DND-41 (cell line): ENCODE measurements around the gene CMTM2.

Experiments
- EZH2 ChIP-seq: IDR thresholded peaks from 3 replicates; pipeline ENCODE4 v1.6.1; 2012; ENCODE audit warnings: borderline replicate concordance, low read depth, mild to moderate bottlenecking, moderate library complexity, low read length, inconsistent platforms; ENCODE audit not compliant: severe bottlenecking
- TF ChIP-seq, protein P1 (sequence below): IDR thresholded peaks from 2 replicates; pipeline ENCODE4 v1.5.1; 2012; ENCODE audit warnings: borderline replicate concordance, low read length, moderate library complexity, mild to moderate bottlenecking; ENCODE audit not compliant: poor library complexity, severe bottlenecking; ENCODE audit errors: extremely low read depth

DNA sequence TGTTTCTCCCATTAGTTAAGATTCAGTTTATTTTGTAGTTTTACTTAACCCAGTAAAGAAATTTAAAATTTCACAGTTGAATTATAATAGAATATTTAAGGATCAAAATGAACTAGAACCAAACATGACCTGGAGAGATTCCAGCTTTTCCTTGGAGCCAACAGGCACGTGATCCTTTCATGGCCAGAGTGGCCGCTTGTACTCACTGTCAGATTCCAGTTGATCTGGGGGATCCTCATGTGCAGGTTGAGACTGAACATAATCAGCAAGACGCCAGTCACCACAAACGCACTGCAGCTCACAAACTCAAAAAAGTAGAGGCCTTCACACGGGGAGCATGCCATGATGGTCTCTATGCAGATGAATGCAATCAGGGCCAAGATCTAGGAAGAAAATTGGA, 56.9 kb downstream of the CMTM2 start:
- TF ChIP-seq EZH2 = no peak
- TF ChIP-seq, protein P1, sequence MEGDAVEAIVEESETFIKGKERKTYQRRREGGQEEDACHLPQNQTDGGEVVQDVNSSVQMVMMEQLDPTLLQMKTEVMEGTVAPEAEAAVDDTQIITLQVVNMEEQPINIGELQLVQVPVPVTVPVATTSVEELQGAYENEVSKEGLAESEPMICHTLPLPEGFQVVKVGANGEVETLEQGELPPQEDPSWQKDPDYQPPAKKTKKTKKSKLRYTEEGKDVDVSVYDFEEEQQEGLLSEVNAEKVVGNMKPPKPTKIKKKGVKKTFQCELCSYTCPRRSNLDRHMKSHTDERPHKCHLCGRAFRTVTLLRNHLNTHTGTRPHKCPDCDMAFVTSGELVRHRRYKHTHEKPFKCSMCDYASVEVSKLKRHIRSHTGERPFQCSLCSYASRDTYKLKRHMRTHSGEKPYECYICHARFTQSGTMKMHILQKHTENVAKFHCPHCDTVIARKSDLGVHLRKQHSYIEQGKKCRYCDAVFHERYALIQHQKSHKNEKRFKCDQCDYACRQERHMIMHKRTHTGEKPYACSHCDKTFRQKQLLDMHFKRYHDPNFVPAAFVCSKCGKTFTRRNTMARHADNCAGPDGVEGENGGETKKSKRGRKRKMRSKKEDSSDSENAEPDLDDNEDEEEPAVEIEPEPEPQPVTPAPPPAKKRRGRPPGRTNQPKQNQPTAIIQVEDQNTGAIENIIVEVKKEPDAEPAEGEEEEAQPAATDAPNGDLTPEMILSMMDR = no peak
